Panc1 (cell line): ENCODE measurements around the gene MTA3. TPM values are rescaled to one million over a fixed set of nuclear protein-coding genes. Genes with fewer than 3 reads are reported as not detected.

Experiments used
- ATAC-seq: fragments of 200-7000 bp; cut with Tn5 transposase; 2 replicates; pipeline ENCODE4 v1.9.1; 2020; ENCODE audit warnings: mild to moderate bottlenecking, moderate library complexity
- BruUV-seq: library from RNA; stranded (reverse); fragments of 400-500 nt; replicated peaks from 2 replicates; lab custom pipeline; 2021; lab: Mats Ljungman, UMichigan
- CTCF ChIA-PET: fragments of 300-600 bp; sonication (Branson Sonifier 250); formaldehyde crosslinking; loops from one replicate; lab custom pipeline; 2022; ENCODE audit warnings: antibody characterized with exemption; lab: Charles Lee
- POLR2A ChIA-PET: fragments of 300-600 bp; sonication (Branson Sonifier 250); formaldehyde crosslinking; loops from one replicate; lab custom pipeline; 2022; ENCODE audit warnings: antibody characterized with exemption; lab: Charles Lee
- DNase-seq: peaks from one replicate; pipeline ENCODE4 v3.0.0-alpha.2; 2010; ENCODE audit warnings: low read depth, low spot score
- H3K27ac ChIP-seq: 2 replicates; pipeline ENCODE4 v1.5.1; 2011; ENCODE audit warnings: mild to moderate bottlenecking, low read length, inconsistent platforms
- H3K27me3 ChIP-seq: fragments of 200-500 bp; sonication (Bioruptor generic); 2 replicates; pipeline ENCODE4 v1.6.0; 2014; ENCODE audit warnings: low read length, inconsistent platforms; ENCODE audit not compliant: control insufficient read depth, insufficient read depth
- H3K36me3 ChIP-seq: fragments of 200-500 bp; sonication (Bioruptor generic); 2 replicates; pipeline ENCODE4 v1.5.1; 2014; ENCODE audit warnings: inconsistent platforms, mild to moderate bottlenecking, low read length, moderate library complexity; ENCODE audit not compliant: control insufficient read depth, insufficient read depth
- H3K4me1 ChIP-seq: 2 replicates; pipeline ENCODE4 v1.5.1; 2011; ENCODE audit warnings: inconsistent platforms, mild to moderate bottlenecking, low read length, moderate library complexity; ENCODE audit not compliant: control insufficient read depth, insufficient read depth
- H3K4me3 ChIP-seq, 2 experiments: 2 replicates each; pipeline ENCODE4 v1.5.1; 2011 to 2012; ENCODE audit warnings: low read depth in 2 of 2, low read length in 2 of 2, mild to moderate bottlenecking in 2 of 2, inconsistent platforms in 1 of 2, moderate library complexity in 1 of 2
- H3K9me3 ChIP-seq: fragments of 200-500 bp; sonication (Bioruptor generic); 2 replicates; pipeline ENCODE4 v1.5.1; 2014; ENCODE audit warnings: low read depth, mild to moderate bottlenecking, inconsistent platforms, low read length, moderate library complexity; ENCODE audit not compliant: control insufficient read depth, insufficient read depth
- CTCF ChIP-seq: fragments of 450-650 bp; IDR thresholded peaks from 2 replicates; pipeline ENCODE4 v1.5.1; 2017; ENCODE audit warnings: mild to moderate bottlenecking
- POLR2AphosphoS5 ChIP-seq: IDR thresholded peaks from 2 replicates; pipeline ENCODE4 v1.6.1; 2012; ENCODE audit warnings: mild to moderate bottlenecking, low read depth, low read length, moderate library complexity
- REST ChIP-seq, 2 experiments: IDR thresholded peaks; 2 replicates each; pipeline ENCODE4 v1.6.1; 2011 to 2012; ENCODE audit warnings: low read depth in 2 of 2, control low read depth in 1 of 2, low read length in 1 of 2, mild to moderate bottlenecking in 1 of 2, moderate library complexity in 1 of 2; ENCODE audit not compliant: insufficient read depth in 1 of 2
- SIN3A ChIP-seq: IDR thresholded peaks from 2 replicates; pipeline ENCODE4 v1.6.1; 2012; ENCODE audit warnings: low read depth, mild to moderate bottlenecking, low read length, moderate library complexity, borderline replicate concordance; ENCODE audit not compliant: insufficient read depth
- TCF7L2 ChIP-seq: IDR thresholded peaks from 2 replicates; pipeline ENCODE4 v1.6.1; 2011; ENCODE audit warnings: mild to moderate bottlenecking, low read depth, low read length, inconsistent platforms
- in situ Hi-C: cut with HindIII; loops from 2 replicates; pipeline ENCODE4 v1.10.0; 2016; ENCODE audit warnings: low sequenced_read_pairs, low pct_unique_long_range_greater_than_20kb
- intact Hi-C: fragments of 100-400 bp; cut with micrococcal nuclease; formaldehyde crosslinking; loops from one replicate; pipeline ENCODE4 v1.10.0; 2022; ENCODE audit not compliant: unreplicated experiment
- total RNA-seq: library from RNA; stranded (reverse); gene quantifications from one replicate; pipeline ENCODE4 v1.2.1, GENCODE V29; 2021; ENCODE audit not compliant: unreplicated experiment

Gene MTA3
- total RNA-seq, 1 experiment from 2014 or later = 65.6 TPM

- no peak for DNase-seq
- H3K9me3 ChIP-seq = no peaks in the 10 kb centered on the region
- no peak for ATAC-seq
- no peaks in the 10 kb centered on the region for H3K4me1 ChIP-seq
- H3K27ac ChIP-seq = no peak overlapping the region
- no peaks in the 10 kb centered on the region for H3K27me3 ChIP-seq
- BruUV-seq = no TSS peak
- H3K4me3 ChIP-seq = no peak overlapping the region
- no peaks in the 10 kb centered on the region for H3K36me3 ChIP-seq
- CTCF ChIA-PET = no interaction called here
- intact Hi-C loops (no loop called here), in situ Hi-C loops (no loop called here)
- TF ChIP-seq SIN3A = no peak
- TF ChIP-seq TCF7L2 = no peak
- TF ChIP-seq REST (IDR thresholded peaks at IDR 0.05; ENCODE audit: insufficient read depth in 1 of 2, low read depth in 2 of 2, low read length in 1 of 2) = no peak
- TF ChIP-seq CTCF = no peak
- no peak for TF ChIP-seq POLR2AphosphoS5
- POLR2A ChIA-PET = no interaction called here
Observed at GRCh38 chr2:42743659-42743990, 175.2 kb downstream of the MTA3 start.

- ATAC-seq = no peak
- DNase-seq = no peak
- POLR2A ChIA-PET = interaction anchor here (0.7 kb wide), 1 partner anchor 12 kb away, joined by 3 read pairs; no protein-coding TSS in a partner anchor
- Histone ChIP-seq H3K36me3 (no peaks in the 10 kb centered on the region), H3K4me3 (no peak overlapping the region), H3K27ac (no peak overlapping the region), H3K27me3 (no peaks in the 10 kb centered on the region), H3K4me1 (no peaks in the 10 kb centered on the region), H3K9me3 (no peaks in the 10 kb centered on the region)
- intact Hi-C loops (no loop called here), in situ Hi-C loops (no loop called here)
- no TSS peak for BruUV-seq
- TF ChIP-seq SIN3A (no peak), POLR2AphosphoS5 (no peak), TCF7L2 (no peak), REST (IDR thresholded peaks at IDR 0.05; ENCODE audit: insufficient read depth in 1 of 2, low read depth in 2 of 2, low read length in 1 of 2) (no peak), CTCF (no peak)
- CTCF ChIA-PET = no interaction called here
Observed at GRCh38 chr2:42744545-42745082, 176.2 kb downstream of the MTA3 start.
